Measurements from ENCODE around the gene ZSCAN5A.
A peak's percentile ranks its signal among the peaks of the same experiment; 100 is the strongest.
"Not testable (repeated sequence)": the region's sequence is repeated elsewhere in the genome, so short reads cannot be mapped to it uniquely, and the experiment has no call there.

ZSCAN5A gene

GRCh38 chr19:56314381-56315076 lies at the start of gene ZSCAN5A:
Gene ZSCAN5A, minus strand, starts transcription at chr19:56314839. Its CDS starts 89,793 bp downstream, at chr19:56225046.
- peak; percentile 97 for DNase-seq (ENCODE audit: low spot score)

- no peak for DNase-seq (ENCODE audit: low spot score)
Observed at GRCh38 chr19:56360841-56361240, 46.2 kb upstream of the ZSCAN5A start.

GRCh38 chr19:56356944-56357343 lies 42.3 kb upstream of the ZSCAN5A start:
- DNase-seq (ENCODE audit: low spot score) = no peak

- DNase-seq (ENCODE audit: low spot score) = no peak
Observed at GRCh38 chr19:56355517-56355916, 40.9 kb upstream of the ZSCAN5A start.

GRCh38 chr19:56351208-56351607 lies 36.6 kb upstream of the ZSCAN5A start:
- DNase-seq (ENCODE audit: low spot score) = no peak

- no peak for DNase-seq (ENCODE audit: low spot score)
Observed at GRCh38 chr19:56350416-56351045, 35.9 kb upstream of the ZSCAN5A start.

GRCh38 chr19:56348289-56348877 lies 33.7 kb upstream of the ZSCAN5A start:
- DNase-seq (ENCODE audit: low spot score) = no peak

GRCh38 chr19:56347163-56347778 lies 32.6 kb upstream of the ZSCAN5A start:
- DNase-seq (ENCODE audit: low spot score) = no peak

- no peak for DNase-seq (ENCODE audit: low spot score)
Observed at GRCh38 chr19:56341948-56342347, 27.3 kb upstream of the ZSCAN5A start.

- not testable (repeated sequence) for DNase-seq (ENCODE audit: low spot score)
Observed at GRCh38 chr19:56339031-56339430, 24.4 kb upstream of the ZSCAN5A start.

- not testable (repeated sequence) for DNase-seq (ENCODE audit: low spot score)
Observed at GRCh38 chr19:56337077-56337476, 22.4 kb upstream of the ZSCAN5A start.

GRCh38 chr19:56335371-56335770 lies 20.7 kb upstream of the ZSCAN5A start:
- not testable (repeated sequence) for DNase-seq (ENCODE audit: low spot score)

- DNase-seq (ENCODE audit: low spot score) = no peak
Observed at GRCh38 chr19:56333506-56333905, 18.9 kb upstream of the ZSCAN5A start.

GRCh38 chr19:56332695-56333094 lies 18.1 kb upstream of the ZSCAN5A start:
- no peak for DNase-seq (ENCODE audit: low spot score)

GRCh38 chr19:56324436-56324835 lies 9.8 kb upstream of the ZSCAN5A start:
- no peak for DNase-seq (ENCODE audit: low spot score)

GRCh38 chr19:56321989-56322440 lies 7.4 kb upstream of the ZSCAN5A start:
- DNase-seq (ENCODE audit: low spot score) = no peak

- no peak for DNase-seq (ENCODE audit: low spot score)
Observed at GRCh38 chr19:56321254-56321988, 6.8 kb upstream of the ZSCAN5A start.

GRCh38 chr19:56319991-56320390 lies 5.4 kb upstream of the ZSCAN5A start:
- no peak for DNase-seq (ENCODE audit: low spot score)

GRCh38 chr19:56317749-56318148 lies 3.1 kb upstream of the ZSCAN5A start:
- no peak for DNase-seq (ENCODE audit: low spot score)

GRCh38 chr19:56316728-56317127 lies 2.1 kb upstream of the ZSCAN5A start:
- DNase-seq (ENCODE audit: low spot score) = no peak

GRCh38 chr19:56315077-56315828 lies 614 bp upstream of the ZSCAN5A start:
- peak; percentile 99 for DNase-seq (ENCODE audit: low spot score)
